ENCODE data around the gene CXCL13.

DNA sequence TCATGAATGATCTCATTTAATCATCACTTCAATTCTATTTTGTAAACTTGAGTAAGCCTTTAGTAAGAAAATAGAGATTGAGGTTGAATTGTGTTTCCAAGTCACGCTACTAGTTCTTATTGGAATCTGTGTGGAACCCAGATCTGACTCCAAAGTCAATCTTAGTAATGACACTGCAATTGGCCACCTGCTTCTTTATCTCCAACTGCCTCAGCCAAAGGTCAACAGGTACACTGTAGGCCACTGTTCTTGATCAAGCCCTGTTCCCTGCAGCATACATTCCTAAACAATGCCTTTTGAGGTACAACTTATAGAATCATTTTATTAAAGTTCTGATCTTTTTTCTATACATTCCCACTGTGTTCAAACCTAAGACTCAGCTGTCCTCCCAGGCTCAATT lies 45.5 kb upstream of the CXCL13 start:
- TF ChIP-seq POLR2AphosphoS5 (IDR thresholded peaks at IDR 0.05) (no peak), POLR2A (IDR thresholded peaks at IDR 0.05) (no peak), EP300 (IDR thresholded peaks at IDR 0.05) (no peak)
- TF ChIP-seq, protein P1, sequence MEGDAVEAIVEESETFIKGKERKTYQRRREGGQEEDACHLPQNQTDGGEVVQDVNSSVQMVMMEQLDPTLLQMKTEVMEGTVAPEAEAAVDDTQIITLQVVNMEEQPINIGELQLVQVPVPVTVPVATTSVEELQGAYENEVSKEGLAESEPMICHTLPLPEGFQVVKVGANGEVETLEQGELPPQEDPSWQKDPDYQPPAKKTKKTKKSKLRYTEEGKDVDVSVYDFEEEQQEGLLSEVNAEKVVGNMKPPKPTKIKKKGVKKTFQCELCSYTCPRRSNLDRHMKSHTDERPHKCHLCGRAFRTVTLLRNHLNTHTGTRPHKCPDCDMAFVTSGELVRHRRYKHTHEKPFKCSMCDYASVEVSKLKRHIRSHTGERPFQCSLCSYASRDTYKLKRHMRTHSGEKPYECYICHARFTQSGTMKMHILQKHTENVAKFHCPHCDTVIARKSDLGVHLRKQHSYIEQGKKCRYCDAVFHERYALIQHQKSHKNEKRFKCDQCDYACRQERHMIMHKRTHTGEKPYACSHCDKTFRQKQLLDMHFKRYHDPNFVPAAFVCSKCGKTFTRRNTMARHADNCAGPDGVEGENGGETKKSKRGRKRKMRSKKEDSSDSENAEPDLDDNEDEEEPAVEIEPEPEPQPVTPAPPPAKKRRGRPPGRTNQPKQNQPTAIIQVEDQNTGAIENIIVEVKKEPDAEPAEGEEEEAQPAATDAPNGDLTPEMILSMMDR (IDR thresholded peaks at IDR 0.05), result no peak

Measured in upper lobe of left lung (tissue), 4 donors.